Measurements from ENCODE around the gene PDIA5. TPM values are rescaled to one million over a fixed set of nuclear protein-coding genes. Genes with fewer than 3 reads are reported as not detected.

Gene PDIA5
- total RNA-seq, 1 donor from 2014 or later, result 14.2 TPM

DNA sequence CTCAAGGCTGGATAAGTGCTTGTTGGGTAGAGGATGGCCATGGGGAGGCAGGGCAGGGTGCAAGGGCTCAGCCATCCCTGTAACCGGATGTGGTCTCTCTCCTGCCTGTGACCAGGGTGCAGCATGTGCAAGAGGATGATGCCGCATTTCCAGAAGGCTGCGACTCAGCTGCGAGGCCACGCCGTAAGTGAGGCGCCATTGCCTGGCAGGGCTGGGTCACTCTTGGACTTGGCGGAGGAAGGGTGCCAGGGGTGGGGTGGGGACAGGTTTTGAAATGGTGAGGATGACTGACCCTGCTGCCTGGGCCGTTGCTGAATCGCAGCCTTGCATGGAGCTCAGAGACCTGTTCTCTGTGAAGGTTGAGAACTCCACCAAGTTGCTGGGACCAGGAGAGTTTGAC lies 49.3 kb downstream of the PDIA5 start:
- TF ChIP-seq CTCF (conservative IDR thresholded peaks at IDR 0.05), result no peak
- H3K4me3 Mint-ChIP-seq, result no peak overlapping the region
- H3K27me3 Mint-ChIP-seq (ENCODE audit: low read depth), result no peaks in the 10 kb centered on the region
- H3K9me3 Mint-ChIP-seq, result no peaks in the 10 kb centered on the region
- H3K36me3 Mint-ChIP-seq (ENCODE audit: low read depth), result peaks cover 20% of the 10 kb centered on the region
- no peak for DNase-seq (ENCODE audit: low read depth, low spot score)
- H3K4me1 Mint-ChIP-seq, result peaks cover 9% of the 10 kb centered on the region
- no peak overlapping the region for H3K27ac Mint-ChIP-seq (ENCODE audit: unreplicated experiment)

GRCh38 chr3:123119388-123119787 lies 52.6 kb downstream of the PDIA5 start:
- H3K4me1 Mint-ChIP-seq, result peaks cover 12% of the 10 kb centered on the region
- H3K27me3 Mint-ChIP-seq (ENCODE audit: low read depth), result no peaks in the 10 kb centered on the region
- H3K27ac Mint-ChIP-seq (ENCODE audit: unreplicated experiment), result no peak overlapping the region
- H3K36me3 Mint-ChIP-seq (ENCODE audit: low read depth), result peaks cover 20% of the 10 kb centered on the region
- no peak overlapping the region for H3K4me3 Mint-ChIP-seq
- no peaks in the 10 kb centered on the region for H3K9me3 Mint-ChIP-seq
- TF ChIP-seq CTCF (conservative IDR thresholded peaks at IDR 0.05), result no peak
- DNase-seq (ENCODE audit: low read depth, low spot score), result no peak

- no peaks in the 10 kb centered on the region for H3K9me3 Mint-ChIP-seq
- H3K27ac Mint-ChIP-seq (ENCODE audit: unreplicated experiment), result no peak overlapping the region
- no peak for TF ChIP-seq CTCF (conservative IDR thresholded peaks at IDR 0.05)
- DNase-seq (ENCODE audit: low read depth, low spot score), result no peak
- H3K27me3 Mint-ChIP-seq (ENCODE audit: low read depth), result no peaks in the 10 kb centered on the region
- H3K4me3 Mint-ChIP-seq, result no peak overlapping the region
- peaks cover 20% of the 10 kb centered on the region for H3K36me3 Mint-ChIP-seq (ENCODE audit: low read depth)
- H3K4me1 Mint-ChIP-seq, result peaks cover 14% of the 10 kb centered on the region
Measured at GRCh38 chr3:123119802-123120201, 53.0 kb downstream of the PDIA5 start.

GRCh38 chr3:123120573-123120972 lies 53.7 kb downstream of the PDIA5 start:
- Mint-ChIP-seq H3K9me3 (no peaks in the 10 kb centered on the region), H3K27me3 (ENCODE audit: low read depth) (no peaks in the 10 kb centered on the region), H3K4me1 (peaks cover 22% of the 10 kb centered on the region), H3K27ac (ENCODE audit: unreplicated experiment) (no peak overlapping the region), H3K4me3 (no peak overlapping the region), H3K36me3 (ENCODE audit: low read depth) (peaks cover 20% of the 10 kb centered on the region)
- TF ChIP-seq CTCF (conservative IDR thresholded peaks at IDR 0.05), result no peak
- DNase-seq (ENCODE audit: low read depth, low spot score), result no peak

DNA sequence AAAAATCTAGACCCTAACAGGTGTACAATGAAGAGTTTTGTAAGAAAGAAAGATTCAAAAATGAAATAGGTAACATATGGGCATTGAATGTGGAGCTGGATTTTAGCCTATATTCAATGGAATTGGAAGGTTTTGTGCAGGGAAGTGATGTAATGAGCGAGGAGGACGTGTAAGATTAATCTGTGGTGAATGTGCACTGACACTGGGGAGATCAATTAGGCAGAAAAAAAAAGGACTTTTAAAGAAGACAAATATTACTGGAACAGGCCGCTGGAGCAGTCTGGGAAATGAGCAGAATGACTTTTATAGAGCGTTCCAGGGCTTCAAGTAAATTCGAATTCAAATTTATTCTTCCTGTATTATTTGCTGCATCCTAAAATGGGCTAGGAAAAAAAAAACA lies 55.2 kb downstream of the PDIA5 start:
- peaks cover 33% of the 10 kb centered on the region for H3K4me1 Mint-ChIP-seq
- TF ChIP-seq CTCF (conservative IDR thresholded peaks at IDR 0.05), result no peak
- H3K27me3 Mint-ChIP-seq (ENCODE audit: low read depth), result no peaks in the 10 kb centered on the region
- no peak for DNase-seq (ENCODE audit: low read depth, low spot score)
- peaks cover 13% of the 10 kb centered on the region for H3K36me3 Mint-ChIP-seq (ENCODE audit: low read depth)
- H3K4me3 Mint-ChIP-seq, result no peak overlapping the region
- H3K9me3 Mint-ChIP-seq, result no peaks in the 10 kb centered on the region
- no peak overlapping the region for H3K27ac Mint-ChIP-seq (ENCODE audit: unreplicated experiment)

All from neural crest cell (in vitro differentiated cells).